Endothelial cell of umbilical vein (primary cell): Measurements from ENCODE around the gene THSD7B. TPM values are rescaled to one million over a fixed set of nuclear protein-coding genes. Genes with fewer than 3 reads are reported as not detected.

Source experiments
- BruUV-seq: library from RNA; stranded (reverse); fragments of 400-500 nt; replicated peaks from 2 replicates; lab custom pipeline; 2021; lab: Mats Ljungman, UMichigan
- CTCF ChIA-PET: fragments of 300-600, 350-600 bp; sonication (Branson Sonifier 250); formaldehyde crosslinking; loops from one replicate; lab custom pipeline; 2021; ENCODE audit warnings: antibody characterized with exemption, inconsistent platforms; lab: Charles Lee
- POLR2A ChIA-PET: fragments of 300-600, 350-600 bp; sonication (Branson Sonifier 250); formaldehyde crosslinking; loops from one replicate; lab custom pipeline; 2021; ENCODE audit warnings: antibody characterized with exemption, inconsistent platforms; lab: Charles Lee
- DNase-seq: peaks from one replicate; pipeline ENCODE4 v3.0.0-alpha.2; 2011; ENCODE audit warnings: low read depth, low spot score
- FAIRE-seq: peaks from 2 replicates; lab custom pipeline; 2011; peaks lifted over from hg19 to GRCh38; lab: Jason Lieb, UNC
- H2AFZ ChIP-seq: 2 replicates; pipeline ENCODE4 v1.6.0; 2012; ENCODE audit warnings: low read depth, low read length, control low read depth, inconsistent platforms
- H3K27ac ChIP-seq: 2 replicates; pipeline ENCODE4 v1.5.1; 2011; ENCODE audit warnings: low read depth, mild to moderate bottlenecking, control low read depth, low read length, moderate library complexity; ENCODE audit not compliant: insufficient read depth
- H3K27me3 ChIP-seq, 2 experiments: 2 replicates each; pipeline versions ENCODE4 v1.6.0 to v1.6.1; 2011; ENCODE audit warnings: low read length in 2 of 2, mixed read lengths in 1 of 2; ENCODE audit not compliant: control insufficient read depth in 2 of 2, insufficient read depth in 2 of 2
- H3K36me3 ChIP-seq, 2 experiments: 2 replicates in 1 of 2; 3 replicates in 1 of 2; pipeline ENCODE4 v1.5.1; 2011; ENCODE audit warnings: low read length in 2 of 2, mild to moderate bottlenecking in 1 of 2, moderate library complexity in 1 of 2; ENCODE audit not compliant: control insufficient read depth in 2 of 2, insufficient read depth in 2 of 2; ENCODE audit errors: extremely low read depth in 1 of 2
- H3K4me1 ChIP-seq: 3 replicates; pipeline ENCODE4 v1.5.1; 2011; ENCODE audit warnings: mild to moderate bottlenecking, low read length; ENCODE audit not compliant: control insufficient read depth, insufficient read depth; ENCODE audit errors: extremely low read depth
- H3K4me2 ChIP-seq: 2 replicates; pipeline ENCODE4 v1.6.1; 2011; ENCODE audit warnings: low read length, control low read depth, mixed read lengths; ENCODE audit not compliant: insufficient read depth
- H3K4me3 ChIP-seq, 3 experiments: fragments of 200-600 bp in 1 of 3; sonication (generic), shearing (Covaris generic) in 1 of 3; replicated peaks in 1 of 3; 2 replicates each; pipeline ENCODE4 v1.5.1; 2011 to 2016; ENCODE audit warnings: control low read depth in 3 of 3, low read length in 3 of 3, mild to moderate bottlenecking in 2 of 3, inconsistent platforms in 1 of 3, low read depth in 1 of 3, moderate library complexity in 1 of 3; ENCODE audit not compliant: insufficient read depth in 1 of 3
- H3K79me2 ChIP-seq: 2 replicates; pipeline ENCODE4 v1.6.0; 2012; ENCODE audit warnings: low read length, inconsistent platforms; ENCODE audit not compliant: control insufficient read depth, insufficient read depth
- H3K9ac ChIP-seq: replicated peaks from 2 replicates; pipeline ENCODE3; 2011; ENCODE audit warnings: low read length, control low read depth; ENCODE audit not compliant: insufficient read depth; ENCODE audit errors: extremely low read depth
- H3K9me1 ChIP-seq: replicated peaks from 3 replicates; pipeline ENCODE4 v1.6.0; 2011; ENCODE audit warnings: mild to moderate bottlenecking, low read length; ENCODE audit not compliant: control insufficient read depth, insufficient read depth; ENCODE audit errors: extremely low read depth
- H3K9me3 ChIP-seq: replicated peaks from 2 replicates; pipeline ENCODE4 v1.5.1; 2012; ENCODE audit warnings: low read length, inconsistent platforms; ENCODE audit not compliant: control insufficient read depth, insufficient read depth
- H4K20me1 ChIP-seq: replicated peaks from 2 replicates; pipeline ENCODE3; 2011; ENCODE audit warnings: mild to moderate bottlenecking, low read length; ENCODE audit not compliant: control insufficient read depth, insufficient read depth; ENCODE audit errors: extremely low read depth
- CTCF ChIP-seq, 2 donors: IDR thresholded peaks; 1 replicate in 1 of 2; 2 replicates in 1 of 2; pipeline ENCODE4 v1.5.1; 2011; ENCODE audit warnings: low read length in 2 of 2, mild to moderate bottlenecking in 2 of 2, moderate library complexity in 2 of 2, control low read depth in 1 of 2, inconsistent platforms in 1 of 2, low read depth in 1 of 2; ENCODE audit not compliant: insufficient read depth in 1 of 2; ENCODE audit errors: extremely low read depth in 1 of 2
- EZH2 ChIP-seq: IDR thresholded peaks from 2 replicates; pipeline ENCODE4 v1.6.1; 2012; ENCODE audit warnings: borderline replicate concordance, low read depth, mild to moderate bottlenecking, moderate library complexity, low read length, inconsistent platforms; ENCODE audit not compliant: severe bottlenecking
- FOS ChIP-seq: IDR thresholded peaks from 2 replicates; pipeline ENCODE4 v1.6.1; 2011; ENCODE audit warnings: mild to moderate bottlenecking, low read length, moderate library complexity, borderline replicate concordance; ENCODE audit not compliant: insufficient read depth
- GATA2 ChIP-seq: IDR thresholded peaks from 2 replicates; pipeline ENCODE4 v1.7.0; 2011; ENCODE audit warnings: low read depth, mild to moderate bottlenecking, moderate library complexity, mixed read lengths, low read length; ENCODE audit not compliant: insufficient read length, insufficient read depth
- JUN ChIP-seq: IDR thresholded peaks from 2 replicates; pipeline ENCODE4 v1.6.1; 2011; ENCODE audit warnings: borderline replicate concordance, low read depth; ENCODE audit not compliant: insufficient read length, insufficient read depth
- MYC ChIP-seq: IDR thresholded peaks from one replicate; pipeline ENCODE4 v1.6.1; 2011; ENCODE audit warnings: mild to moderate bottlenecking, low read depth, low read length
- POLR2A ChIP-seq: IDR thresholded peaks from 2 replicates; pipeline ENCODE4 v1.6.1; 2012; ENCODE audit warnings: low read depth, mild to moderate bottlenecking, control low read depth, low read length
- POLR2AphosphoS5 ChIP-seq: IDR thresholded peaks from 2 replicates; pipeline ENCODE4 v1.6.1; 2012; ENCODE audit warnings: low read depth, mild to moderate bottlenecking, control low read depth, low read length, moderate library complexity; ENCODE audit not compliant: insufficient read depth
- dilution Hi-C: fragments of 300-500 bp; cut with MboI; formaldehyde crosslinking; loops from one replicate; pipeline ENCODE4 v1.15.0; 2019; ENCODE audit warnings: low sequenced_read_pairs; ENCODE audit not compliant: extremely low pct_ligation_motif_present
- intact Hi-C: fragments of 100-400 bp; cut with micrococcal nuclease; formaldehyde crosslinking; loops from one replicate; pipeline ENCODE4 v1.10.0; 2022
- polyA plus RNA-seq, 4 experiments: library from polyadenylated mRNA; depleted of rRNA in 3 of 4; stranded (reverse) in 3 of 4; unstranded in 1 of 4; fragments of >200 nt; gene quantifications; 2 replicates each; pipeline versions ENCODE4 v1.2.1 to v1.2.3, GENCODE V29; 2011 to 2012; ENCODE audit warnings: missing spikeins in 1 of 4
- total RNA-seq: library from RNA; stranded (reverse); gene quantifications from 2 replicates; pipeline ENCODE4 v1.2.3, GENCODE V29; 2021
- TF ChIP-seq, protein P1 (sequence below): IDR thresholded peaks from 2 replicates; pipeline ENCODE4 v1.6.1; 2011; ENCODE audit not compliant: insufficient read depth, insufficient read length

Gene THSD7B
- total and polyA plus RNA-seq, 2 donors (not counting 3 experiments of a cell fraction or from before 2014, with no cell fraction given), result 0.04 TPM; not detected in 1

GRCh38 chr2:137005210-137005609 is 239.9 kb downstream of the THSD7B start:
- intact Hi-C loops, result no loop called here
- dilution Hi-C loops, result no loop called here
- DNase-seq (no peak), FAIRE-seq (no peak)
- no peaks in the 10 kb centered on the region for H3K9me3 ChIP-seq
- no peaks in the 10 kb centered on the region for H3K4me1 ChIP-seq
- H3K4me3 ChIP-seq, result no peak overlapping the region
- no peak for TF ChIP-seq POLR2A
- TF ChIP-seq JUN, result no peak
- TF ChIP-seq POLR2AphosphoS5, result no peak
- no peak for TF ChIP-seq MYC
- no peak for TF ChIP-seq EZH2
- no peak for TF ChIP-seq GATA2
- no peaks in the 10 kb centered on the region for H3K79me2 ChIP-seq
- no peak overlapping the region for H3K9ac ChIP-seq
- POLR2A ChIA-PET, result no interaction called here
- H2AFZ ChIP-seq, result no peak overlapping the region
- no peaks in the 10 kb centered on the region for H3K27me3 ChIP-seq
- no peak overlapping the region for H3K27ac ChIP-seq
- no peak overlapping the region for H3K4me2 ChIP-seq
- no peaks in the 10 kb centered on the region for H3K36me3 ChIP-seq
- BruUV-seq, result no TSS peak
- H4K20me1 ChIP-seq, result no peaks in the 10 kb centered on the region
- no peaks in the 10 kb centered on the region for H3K9me1 ChIP-seq
- CTCF ChIA-PET, result no interaction called here

- Histone ChIP-seq H3K4me2 (no peak overlapping the region), H3K9ac (no peak overlapping the region), H3K4me1 (no peaks in the 10 kb centered on the region), H3K27me3 (no peaks in the 10 kb centered on the region), H3K27ac (no peak overlapping the region), H3K4me3 (no peak overlapping the region), H2AFZ (no peak overlapping the region), H3K79me2 (no peaks in the 10 kb centered on the region), H3K9me1 (no peaks in the 10 kb centered on the region), H3K9me3 (no peaks in the 10 kb centered on the region), H3K36me3 (no peaks in the 10 kb centered on the region), H4K20me1 (no peaks in the 10 kb centered on the region)
- dilution Hi-C loops, result no loop called here
- intact Hi-C loops, result no loop called here
- TF ChIP-seq EZH2, result no peak
- no peak for TF ChIP-seq FOS
- TF ChIP-seq, protein P1, sequence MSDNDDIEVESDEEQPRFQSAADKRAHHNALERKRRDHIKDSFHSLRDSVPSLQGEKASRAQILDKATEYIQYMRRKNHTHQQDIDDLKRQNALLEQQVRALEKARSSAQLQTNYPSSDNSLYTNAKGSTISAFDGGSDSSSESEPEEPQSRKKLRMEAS, result no peak
- no peak for TF ChIP-seq POLR2A
- no peak for TF ChIP-seq GATA2
- no peak for TF ChIP-seq POLR2AphosphoS5
- no peak for TF ChIP-seq CTCF (IDR thresholded peaks at IDR 0.05; ENCODE audit: extremely low read depth in 1 of 2, insufficient read depth in 1 of 2, low read depth in 1 of 2, low read length in 2 of 2)
- no peak for TF ChIP-seq JUN
- no peak for TF ChIP-seq MYC
- FAIRE-seq, result no peak
- CTCF ChIA-PET, result no interaction called here
- no peak for DNase-seq
- BruUV-seq, result no TSS peak
- POLR2A ChIA-PET, result no interaction called here
These were observed 242.6 kb downstream of the THSD7B start for GRCh38 chr2:137007938-137008337.
